H9 (cell line): ENCODE measurements around the gene LNX2. TPM values are rescaled to one million over a fixed set of nuclear protein-coding genes. Genes with fewer than 3 reads are reported as not detected.

Source experiments
- DNase-seq: peaks from one replicate; pipeline ENCODE4 v3.0.0-alpha.2; 2017
- H2AFZ ChIP-seq: one replicate; pipeline ENCODE4 v1.6.1; 2013; ENCODE audit warnings: mild to moderate bottlenecking, low read length, control low read depth, moderate library complexity
- H2AK5ac ChIP-seq: 2 replicates; pipeline ENCODE4 v1.6.1; 2013; ENCODE audit warnings: low read length, control low read depth, mixed read lengths; ENCODE audit not compliant: insufficient read length
- H2BK120ac ChIP-seq: one replicate; pipeline ENCODE4 v1.6.1; 2013; ENCODE audit warnings: low read depth, mild to moderate bottlenecking, low read length, control low read depth, inconsistent platforms; ENCODE audit not compliant: poor library complexity, severe bottlenecking
- H2BK12ac ChIP-seq: 2 replicates; pipeline ENCODE4 v1.6.1; 2013; ENCODE audit warnings: low read length, control low read depth, mixed read lengths, low read depth; ENCODE audit not compliant: insufficient read length
- H2BK15ac ChIP-seq: 2 replicates; pipeline ENCODE4 v1.6.1; 2013; ENCODE audit warnings: low read depth, low read length, control low read depth
- H2BK20ac ChIP-seq: one replicate; pipeline ENCODE4 v1.6.1; 2013; ENCODE audit warnings: low read depth, mild to moderate bottlenecking, low read length, control low read depth, inconsistent platforms; ENCODE audit not compliant: poor library complexity, severe bottlenecking
- H2BK5ac ChIP-seq: 2 replicates; pipeline ENCODE4 v1.6.1; 2013; ENCODE audit warnings: low read length, control low read depth, mixed read lengths; ENCODE audit not compliant: insufficient read length
- H3K14ac ChIP-seq: 2 replicates; pipeline ENCODE4 v1.6.1; 2013; ENCODE audit warnings: low read length, control low read depth; ENCODE audit not compliant: insufficient read depth
- H3K18ac ChIP-seq: 2 replicates; pipeline ENCODE4 v1.6.1; 2013; ENCODE audit warnings: low read depth, mild to moderate bottlenecking, mixed read lengths, low read length, control low read depth; ENCODE audit not compliant: insufficient read length
- H3K23ac ChIP-seq: 2 replicates; pipeline ENCODE4 v1.6.1; 2013; ENCODE audit warnings: low read length, control low read depth, mixed read lengths, low read depth; ENCODE audit not compliant: insufficient read length
- H3K23me2 ChIP-seq: 2 replicates; pipeline ENCODE4 v1.6.1; 2013; ENCODE audit warnings: low read depth, mild to moderate bottlenecking, mixed read lengths, low read length, control low read depth; ENCODE audit not compliant: insufficient read length, poor library complexity, severe bottlenecking
- H3K27ac ChIP-seq: 2 replicates; pipeline ENCODE4 v1.5.1; 2013; ENCODE audit warnings: low read length, control low read depth, mixed read lengths, low read depth; ENCODE audit not compliant: insufficient read length
- H3K27me3 ChIP-seq: 2 replicates; pipeline ENCODE4 v1.6.1; 2013; ENCODE audit warnings: low read length, control low read depth, inconsistent platforms; ENCODE audit not compliant: insufficient read depth
- H3K4ac ChIP-seq: 2 replicates; pipeline ENCODE4 v1.6.1; 2013; ENCODE audit warnings: low read depth, mild to moderate bottlenecking, control low read depth, inconsistent platforms, low read length, moderate library complexity
- H3K4me1 ChIP-seq: 2 replicates; pipeline ENCODE4 v1.6.1; 2013; ENCODE audit warnings: low read length, control low read depth, inconsistent platforms; ENCODE audit not compliant: insufficient read depth
- H3K4me2 ChIP-seq: 2 replicates; pipeline ENCODE4 v1.6.1; 2013; ENCODE audit warnings: low read length, control low read depth, mixed read lengths; ENCODE audit not compliant: insufficient read length, insufficient read depth
- H3K56ac ChIP-seq: 2 replicates; pipeline ENCODE4 v1.6.1; 2013; ENCODE audit warnings: low read depth, mild to moderate bottlenecking, mixed read lengths, low read length, control low read depth; ENCODE audit not compliant: insufficient read length
- H3K79me1 ChIP-seq: 2 replicates; pipeline ENCODE4 v1.6.1; 2013; ENCODE audit warnings: low read depth, mild to moderate bottlenecking, moderate library complexity, low read length, control low read depth, inconsistent platforms; ENCODE audit not compliant: insufficient read depth, poor library complexity, severe bottlenecking
- H3K79me2 ChIP-seq: 2 replicates; pipeline ENCODE4 v1.6.1; 2013; ENCODE audit warnings: low read length, control low read depth, inconsistent platforms; ENCODE audit not compliant: insufficient read depth
- H3K9ac ChIP-seq: 2 replicates; pipeline ENCODE4 v1.6.1; 2013; ENCODE audit warnings: low read length, control low read depth, mixed read lengths; ENCODE audit not compliant: insufficient read length; ENCODE audit errors: extremely low read depth
- H3K9me3 ChIP-seq: one replicate; pipeline ENCODE4 v1.6.1; 2013; ENCODE audit warnings: low read depth, low read length, inconsistent platforms; ENCODE audit not compliant: control insufficient read depth
- H3T11ph ChIP-seq: one replicate; pipeline ENCODE4 v1.6.1; 2013; ENCODE audit warnings: mild to moderate bottlenecking, low read length, control low read depth, inconsistent platforms
- H4K20me1 ChIP-seq: one replicate; pipeline ENCODE4 v1.6.1; 2013; ENCODE audit not compliant: control insufficient read depth, insufficient read length, insufficient read depth
- H4K5ac ChIP-seq: 2 replicates; pipeline ENCODE4 v1.6.1; 2013; ENCODE audit warnings: low read depth, mild to moderate bottlenecking, mixed read lengths, low read length, control low read depth; ENCODE audit not compliant: insufficient read length
- H4K8ac ChIP-seq: replicated peaks from 2 replicates; pipeline ENCODE4 v1.6.1; 2013; ENCODE audit warnings: low read length, control low read depth, mixed read lengths, low read depth; ENCODE audit not compliant: insufficient read length
- H4K91ac ChIP-seq: 2 replicates; pipeline ENCODE4 v1.6.1; 2013; ENCODE audit warnings: low read depth, mild to moderate bottlenecking, moderate library complexity, mixed read lengths, low read length, control low read depth; ENCODE audit not compliant: insufficient read length
- H3K27ac Mint-ChIP-seq, 3 experiments: 2 replicates in 2 of 3; 3 replicates in 1 of 3; pipeline ENCODE4 v1.8.0; 2020 to 2021; ENCODE audit warnings: mixed read lengths in 3 of 3, mild to moderate bottlenecking in 1 of 3, moderate library complexity in 1 of 3
- H3K27me3 Mint-ChIP-seq: 2 replicates; pipeline ENCODE4 v1.8.0; 2021; ENCODE audit warnings: low read depth, mild to moderate bottlenecking, moderate library complexity, mixed read lengths
- H3K36me3 Mint-ChIP-seq, 3 experiments: 2 replicates in 2 of 3; 3 replicates in 1 of 3; pipeline ENCODE4 v1.8.0; 2020 to 2021; ENCODE audit warnings: low read depth in 3 of 3, mixed read lengths in 3 of 3; ENCODE audit not compliant: insufficient read depth in 1 of 3
- H3K4me1 Mint-ChIP-seq, 2 experiments: 2 replicates each; pipeline ENCODE4 v1.8.0; 2020; ENCODE audit warnings: mixed read lengths in 2 of 2
- H3K4me3 Mint-ChIP-seq, 2 experiments: 2 replicates in 1 of 2; 3 replicates in 1 of 2; pipeline ENCODE4 v1.8.0; 2020 to 2021; ENCODE audit warnings: mild to moderate bottlenecking in 2 of 2, mixed read lengths in 2 of 2, moderate library complexity in 1 of 2
- H3K9me3 Mint-ChIP-seq, 2 experiments: 2 replicates in 1 of 2; 3 replicates in 1 of 2; pipeline ENCODE4 v1.8.0; 2020; ENCODE audit warnings: mild to moderate bottlenecking in 2 of 2, mixed read lengths in 2 of 2, moderate library complexity in 1 of 2
- CTCF ChIP-seq: fragments of 200-600 bp; sonication (generic); conservative IDR thresholded peaks from 3 replicates; pipeline ENCODE4 v1.8.0; 2021; ENCODE audit warnings: antibody characterized with exemption, mild to moderate bottlenecking
- WGBS: extraction: QIAGEN DNeasy Blood & Tissue Kit; methylation state at CpG from one replicate; pipeline ENCODE4 v1.1.7; 2013; ENCODE audit warnings: missing lambda C conversion rate, low lambda C conversion rate, mixed read lengths; ENCODE audit not compliant: insufficient read length; ENCODE audit errors: extremely low coverage; 5-methylcytosine and 5-hydroxymethylcytosine counted together
- total RNA-seq: library from RNA; stranded (reverse); gene quantifications from 2 replicates; pipeline ENCODE4 v1.2.1, GENCODE V29; 2021

Gene LNX2
- total RNA-seq, 1 experiment from 2014 or later = 12.4 TPM

- H2BK5ac ChIP-seq = no peak overlapping the region
- no peak overlapping the region for H2BK120ac ChIP-seq
- H2BK12ac ChIP-seq = no peak overlapping the region
- no peak overlapping the region for H3K23ac ChIP-seq
- no peak overlapping the region for H3K18ac ChIP-seq
- H3K4me1 ChIP-seq = peaks cover 4% of the 10 kb centered on the region; the same call in 1 of the 2 replicates
- H4K5ac ChIP-seq = no peak overlapping the region
- no CpG with 5 or more reads among the region's 2 CpGs for WGBS
- H3K56ac ChIP-seq = no peak overlapping the region
- no peak overlapping the region for H2AK5ac ChIP-seq
- no peak overlapping the region for H2AFZ ChIP-seq
- H3K27ac Mint-ChIP-seq = no peak overlapping the region
- H3K4ac ChIP-seq = no peak overlapping the region
- no peak overlapping the region for H3T11ph ChIP-seq
- H3K27me3 ChIP-seq = no peaks in the 10 kb centered on the region
- no peaks in the 10 kb centered on the region for H3K9me3 Mint-ChIP-seq
- no peaks in the 10 kb centered on the region for H3K23me2 ChIP-seq
- H4K91ac ChIP-seq = no peak overlapping the region
- no peaks in the 10 kb centered on the region for H3K36me3 Mint-ChIP-seq
- H2BK20ac ChIP-seq = no peak overlapping the region
- H3K4me3 Mint-ChIP-seq = no peak overlapping the region
- no peak for DNase-seq
- no peak overlapping the region for H3K9ac ChIP-seq
- TF ChIP-seq CTCF = no peak
- no peak overlapping the region for H3K14ac ChIP-seq
- peaks cover 2% of the 10 kb centered on the region; the same call in 1 of the 2 replicates for H3K79me2 ChIP-seq
- no peaks in the 10 kb centered on the region for H4K20me1 ChIP-seq
- no peak overlapping the region for H2BK15ac ChIP-seq
- H3K4me2 ChIP-seq = no peak overlapping the region
- H3K4me1 Mint-ChIP-seq = peaks cover 11 to 13% of the 10 kb centered on the region in 2 experiments
- no peaks in the 10 kb centered on the region for H3K27me3 Mint-ChIP-seq
- H4K8ac ChIP-seq = no peak overlapping the region
- H3K27ac ChIP-seq = no peak overlapping the region
- H3K79me1 ChIP-seq = peaks cover 2% of the 10 kb centered on the region
- no peaks in the 10 kb centered on the region for H3K9me3 ChIP-seq
These were observed 25.1 kb downstream of the LNX2 start for GRCh38 chr13:27595055-27595811.
